ENCODE results near the gene RPUSD1. TPM values are rescaled to one million over a fixed set of nuclear protein-coding genes. Genes with fewer than 3 reads are reported as not detected.

RPUSD1 gene
- total and polyA plus RNA-seq, 2 of the 13 experiments (the other 11 are each of a cell fraction or from before 2014, with no cell fraction given), result 13.1 to 26.2 TPM

DNA sequence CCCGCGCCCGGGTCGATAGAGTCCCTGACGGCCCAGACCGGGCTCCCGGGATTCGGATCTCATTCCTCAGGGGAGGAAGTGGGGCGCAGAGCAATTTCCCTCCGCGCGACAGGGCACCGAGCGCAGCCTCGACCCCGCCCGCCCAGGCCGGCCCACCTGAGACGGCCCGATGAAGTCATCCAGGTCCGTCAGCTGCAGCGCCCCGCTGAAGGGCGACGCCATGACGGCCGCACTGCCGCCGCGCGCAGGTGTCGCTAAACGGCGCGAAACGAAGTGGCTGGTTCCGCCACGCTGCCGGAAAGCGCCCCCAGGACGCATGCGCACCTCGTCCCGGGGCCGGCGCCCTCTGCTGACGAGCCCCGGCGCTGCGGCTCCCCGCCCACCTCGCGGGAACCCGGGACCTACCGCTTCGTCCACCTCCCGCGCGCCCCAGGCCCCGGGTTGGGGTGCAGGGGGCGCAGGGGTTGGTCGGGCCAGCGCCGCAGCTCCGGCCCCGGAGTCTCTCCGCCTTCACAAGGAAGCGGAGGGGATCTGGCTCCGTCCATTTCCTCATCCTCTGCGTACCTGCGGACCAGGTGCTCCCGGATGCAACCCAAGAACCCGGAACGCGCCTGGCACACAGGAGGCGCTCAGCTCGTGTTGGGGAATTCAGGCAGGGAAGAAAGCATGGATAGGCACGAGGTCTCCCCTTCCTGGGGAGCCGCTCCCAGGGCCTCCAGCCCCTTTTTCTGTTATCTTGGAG lies 47.2 kb downstream of the RPUSD1 start, which contains the start of gene CIAO3 (continued):
- TF ChIP-seq ZNF652 (CRISPR knock-in tag; IDR thresholded peaks at IDR 0.05; ENCODE audit: borderline replicate concordance, low read depth) (no peak), ZKSCAN1 (IDR thresholded peaks at IDR 0.05; ENCODE audit: low read length) (no peak), ZNF136 (CRISPR knock-in tag; IDR thresholded peaks at IDR 0.05; ENCODE audit: low read depth) (no peak), ZNF143 (CRISPR knock-in tag; IDR thresholded peaks at IDR 0.05) (peak; percentile 23; the same call in 1 of the 2 replicates), ZSCAN21 (CRISPR knock-in tag; IDR thresholded peaks at IDR 0.05; ENCODE audit: borderline replicate concordance) (peak; percentile 78; the same call in 1 of the 2 replicates), ZNF788 (CRISPR knock-in tag; IDR thresholded peaks at IDR 0.05; ENCODE audit: borderline replicate concordance) (peak; percentile 99), POLR2AphosphoS2 (IDR thresholded peaks at IDR 0.05; ENCODE audit: low read depth, low read length) (no peak), MED8 (CRISPR knock-in tag; IDR thresholded peaks at IDR 0.05; ENCODE audit: insufficient replicate concordance) (no peak), ARNTL (CRISPR knock-in tag; IDR thresholded peaks at IDR 0.05) (peak; percentile 0; the same call in 1 of the 2 replicates), DNMT1 (CRISPR knock-in tag; IDR thresholded peaks at IDR 0.05) (peak; percentile 46; the same call in 1 of the 2 replicates), AHR (CRISPR knock-in tag; IDR thresholded peaks at IDR 0.05) (no peak; the same call in 1 of the 2 replicates), EED (CRISPR knock-in tag; IDR thresholded peaks at IDR 0.05) (0 out of 2 replicates have a peak, but pooled peaks have one; percentile 40), HNF4A (CRISPR knock-in tag; IDR thresholded peaks at IDR 0.05) (no peak), JUN (CRISPR knock-in tag; IDR thresholded peaks at IDR 0.05) (peak; percentile 76), ZNF225 (CRISPR knock-in tag; IDR thresholded peaks at IDR 0.05) (no peak; the same call in 1 of the 2 replicates), CBX2 (IDR thresholded peaks at IDR 0.05; ENCODE audit: low read depth, low read length) (no peak), CBX2 (CRISPR knock-in tag; IDR thresholded peaks at IDR 0.05; ENCODE audit: low read depth) (no peak), ZNF234 (CRISPR knock-in tag; conservative IDR thresholded peaks at IDR 0.05) (peak; percentile 47; the same call in 1 of the 2 replicates), JARID2 (CRISPR knock-in tag; IDR thresholded peaks at IDR 0.05; ENCODE audit: insufficient replicate concordance) (peak; percentile 28), KMT2A (CRISPR knock-in tag; IDR thresholded peaks at IDR 0.05) (peak; percentile 93), KDM5B (CRISPR knock-in tag; IDR thresholded peaks at IDR 0.05; ENCODE audit: borderline replicate concordance) (peak; percentile 83; the same call in 1 of the 2 replicates), ZNF124 (CRISPR knock-in tag; IDR thresholded peaks at IDR 0.05) (peak; percentile 19; the same call in 1 of the 2 replicates), JUND (CRISPR knock-in tag; IDR thresholded peaks at IDR 0.05) (peak; percentile 92), ZNF614 (CRISPR knock-in tag; IDR thresholded peaks at IDR 0.05; ENCODE audit: borderline replicate concordance) (peak; percentile 73; the same call in 1 of the 2 replicates), ZSCAN22 (CRISPR knock-in tag; IDR thresholded peaks at IDR 0.05) (0 out of 2 replicates have a peak, but pooled peaks have one; percentile 8), ZNF343 (CRISPR knock-in tag; IDR thresholded peaks at IDR 0.05) (peak; percentile 47; the same call in 1 of the 2 replicates), SP2 (CRISPR knock-in tag; IDR thresholded peaks at IDR 0.05) (0 out of 2 replicates have a peak, but pooled peaks have one; percentile 35)
- TF ChIP-seq, protein P1, sequence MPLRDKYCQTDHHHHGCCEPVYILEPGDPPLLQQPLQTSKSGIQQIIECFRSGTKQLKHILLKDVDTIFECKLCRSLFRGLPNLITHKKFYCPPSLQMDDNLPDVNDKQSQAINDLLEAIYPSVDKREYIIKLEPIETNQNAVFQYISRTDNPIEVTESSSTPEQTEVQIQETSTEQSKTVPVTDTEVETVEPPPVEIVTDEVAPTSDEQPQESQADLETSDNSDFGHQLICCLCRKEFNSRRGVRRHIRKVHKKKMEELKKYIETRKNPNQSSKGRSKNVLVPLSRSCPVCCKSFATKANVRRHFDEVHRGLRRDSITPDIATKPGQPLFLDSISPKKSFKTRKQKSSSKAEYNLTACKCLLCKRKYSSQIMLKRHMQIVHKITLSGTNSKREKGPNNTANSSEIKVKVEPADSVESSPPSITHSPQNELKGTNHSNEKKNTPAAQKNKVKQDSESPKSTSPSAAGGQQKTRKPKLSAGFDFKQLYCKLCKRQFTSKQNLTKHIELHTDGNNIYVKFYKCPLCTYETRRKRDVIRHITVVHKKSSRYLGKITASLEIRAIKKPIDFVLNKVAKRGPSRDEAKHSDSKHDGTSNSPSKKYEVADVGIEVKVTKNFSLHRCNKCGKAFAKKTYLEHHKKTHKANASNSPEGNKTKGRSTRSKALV (CRISPR knock-in tag; IDR thresholded peaks at IDR 0.05), result peak; percentile 97
- TF ChIP-seq, protein P2, sequence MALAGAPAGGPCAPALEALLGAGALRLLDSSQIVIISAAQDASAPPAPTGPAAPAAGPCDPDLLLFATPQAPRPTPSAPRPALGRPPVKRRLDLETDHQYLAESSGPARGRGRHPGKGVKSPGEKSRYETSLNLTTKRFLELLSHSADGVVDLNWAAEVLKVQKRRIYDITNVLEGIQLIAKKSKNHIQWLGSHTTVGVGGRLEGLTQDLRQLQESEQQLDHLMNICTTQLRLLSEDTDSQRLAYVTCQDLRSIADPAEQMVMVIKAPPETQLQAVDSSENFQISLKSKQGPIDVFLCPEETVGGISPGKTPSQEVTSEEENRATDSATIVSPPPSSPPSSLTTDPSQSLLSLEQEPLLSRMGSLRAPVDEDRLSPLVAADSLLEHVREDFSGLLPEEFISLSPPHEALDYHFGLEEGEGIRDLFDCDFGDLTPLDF (CRISPR knock-in tag; IDR thresholded peaks at IDR 0.05), result peak; percentile 52; the same call in 1 of the 2 replicates
